GM21360 (cell line): ENCODE results near the gene KCNE1.
"Not testable (repeated sequence)": the region's sequence is repeated elsewhere in the genome, so short reads cannot be mapped to it uniquely, and the experiment has no call there.

Source experiments
- ATAC-seq: cut with Tn5 transposase; IDR thresholded peaks from one replicate; pipeline ENCODE4 v1.9.1; 2021; ENCODE audit warnings: mild to moderate bottlenecking, moderate library complexity; ENCODE audit not compliant: unreplicated experiment

KCNE1 gene

GRCh38 chr21:34428441-34428840, 83.6 kb downstream of the KCNE1 start:
- not testable (repeated sequence) for ATAC-seq

- not testable (repeated sequence) for ATAC-seq
Observed at GRCh38 chr21:34427339-34427738, 84.7 kb downstream of the KCNE1 start.

- ATAC-seq = not testable (repeated sequence)
Observed at GRCh38 chr21:34423805-34424204, 88.2 kb downstream of the KCNE1 start, which contains the start of gene SMIM34. SMIM34 (minus strand) TSS chr21:34423951; CDS start chr21:34423839, 112 bp downstream.

- not testable (repeated sequence) for ATAC-seq
Observed at GRCh38 chr21:34417448-34418077, 94.4 kb downstream of the KCNE1 start.

- not testable (repeated sequence) for ATAC-seq
Observed at GRCh38 chr21:34407294-34407693, 104.7 kb downstream of the KCNE1 start.

- ATAC-seq = not testable (repeated sequence)
Observed at GRCh38 chr21:34406676-34407075, 105.3 kb downstream of the KCNE1 start.

- ATAC-seq = not testable (repeated sequence)
Observed at GRCh38 chr21:34406102-34406501, 105.9 kb downstream of the KCNE1 start.

- not testable (repeated sequence) for ATAC-seq
Observed at GRCh38 chr21:34405686-34406085, 106.3 kb downstream of the KCNE1 start.

GRCh38 chr21:34404742-34405141, 107.3 kb downstream of the KCNE1 start:
- not testable (repeated sequence) for ATAC-seq

GRCh38 chr21:34400522-34400921, 111.5 kb downstream of the KCNE1 start:
- ATAC-seq = not testable (repeated sequence)
